MCF 10A (cell line): ENCODE data around the gene MDFIC. TPM values are rescaled to one million over a fixed set of nuclear protein-coding genes. Genes with fewer than 3 reads are reported as not detected.

Experiments used
- BruUV-seq: library from RNA; stranded (reverse); fragments of 400-500 nt; replicated peaks from 2 replicates; lab custom pipeline; 2021; lab: Mats Ljungman, UMichigan
- CTCF ChIA-PET: fragments of 300-600 bp; sonication (Branson Sonifier 250); formaldehyde crosslinking; extraction: SDS; loops from one replicate; lab custom pipeline; 2021; ENCODE audit warnings: antibody characterized with exemption, inconsistent platforms; lab: Yijun Ruan, JAX
- POLR2A ChIA-PET: fragments of 300-600, 350-650 bp; sonication (Branson Sonifier 250); formaldehyde crosslinking; extraction: SDS; loops from one replicate; lab custom pipeline; 2020; ENCODE audit warnings: antibody characterized with exemption, inconsistent platforms; lab: Yijun Ruan, JAX
- DNase-seq: peaks from one replicate; pipeline ENCODE4 v3.0.0-alpha.2; 2018; ENCODE audit not compliant: unreplicated experiment
- H3K27ac Mint-ChIP-seq: one replicate; pipeline ENCODE4 v1.8.0; 2022; ENCODE audit warnings: mild to moderate bottlenecking, low read depth, mixed read lengths; ENCODE audit not compliant: unreplicated experiment
- H3K27me3 Mint-ChIP-seq: one replicate; pipeline ENCODE4 v1.8.0; 2022; ENCODE audit warnings: mixed read lengths; ENCODE audit not compliant: insufficient read depth, unreplicated experiment
- H3K36me3 Mint-ChIP-seq: one replicate; pipeline ENCODE4 v1.8.0; 2022; ENCODE audit warnings: mild to moderate bottlenecking, moderate library complexity, mixed read lengths; ENCODE audit not compliant: insufficient read depth, unreplicated experiment
- H3K4me1 Mint-ChIP-seq: one replicate; pipeline ENCODE4 v1.8.0; 2022; ENCODE audit warnings: mixed read lengths; ENCODE audit not compliant: insufficient read depth, unreplicated experiment
- H3K4me3 Mint-ChIP-seq: one replicate; pipeline ENCODE4 v1.8.0; 2022; ENCODE audit warnings: mild to moderate bottlenecking, moderate library complexity, mixed read lengths; ENCODE audit not compliant: unreplicated experiment
- H3K9me3 Mint-ChIP-seq: one replicate; pipeline ENCODE4 v1.8.0; 2022; ENCODE audit warnings: mixed read lengths; ENCODE audit not compliant: unreplicated experiment
- CTCF ChIP-seq: fragments of 200-600 bp; IDR thresholded peaks from one replicate; pipeline ENCODE4 v1.8.0; 2022; ENCODE audit warnings: antibody characterized with exemption, mild to moderate bottlenecking; ENCODE audit not compliant: unreplicated experiment
- intact Hi-C: fragments of 100-400 bp; cut with micrococcal nuclease; formaldehyde crosslinking; loops from 2 replicates; pipeline ENCODE4 v1.14.1; 2022
- total RNA-seq: library from RNA; stranded (reverse); gene quantifications from 2 replicates; pipeline ENCODE4 v1.2.3, GENCODE V29; 2022

MDFIC gene
- total RNA-seq, 1 experiment from 2014 or later, result 7.8 TPM

DNA sequence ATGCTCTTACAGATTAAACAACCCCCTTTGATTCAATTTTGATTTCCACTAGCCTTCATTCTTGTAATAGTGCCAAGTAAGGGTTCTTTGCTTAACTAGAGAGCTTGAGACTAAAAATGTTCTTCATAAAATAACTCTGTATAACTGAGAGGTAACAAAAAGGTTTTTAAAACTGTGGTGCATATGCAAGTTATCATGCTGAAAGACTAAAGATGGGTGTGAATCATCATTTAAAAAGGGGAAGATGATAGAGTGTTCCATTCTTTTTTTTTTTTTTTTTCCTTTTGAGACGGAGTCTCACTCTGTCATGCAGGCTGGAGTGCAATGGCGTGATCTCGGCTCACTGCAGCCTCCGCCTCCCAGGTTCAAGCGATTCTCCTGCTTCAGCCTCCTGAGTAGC lies 11.1 kb downstream of the MDFIC start:
- Mint-ChIP-seq H3K27ac (no peak overlapping the region), H3K4me1 (peaks cover 11% of the 10 kb centered on the region), H3K4me3 (no peak overlapping the region), H3K36me3 (no peaks in the 10 kb centered on the region), H3K27me3 (no peaks in the 10 kb centered on the region), H3K9me3 (no peaks in the 10 kb centered on the region)
- DNase-seq, result no peak
- no TSS peak for BruUV-seq
- CTCF ChIA-PET, result no interaction called here
- no peak for TF ChIP-seq CTCF
- POLR2A ChIA-PET, result interaction anchor here (0.6 to 2.3 kb wide), 2 partner anchors 9 to 309 kb away, joined by 3 to 9 read pairs; no protein-coding TSS in a partner anchor
- intact Hi-C loops, result no loop called here

DNA sequence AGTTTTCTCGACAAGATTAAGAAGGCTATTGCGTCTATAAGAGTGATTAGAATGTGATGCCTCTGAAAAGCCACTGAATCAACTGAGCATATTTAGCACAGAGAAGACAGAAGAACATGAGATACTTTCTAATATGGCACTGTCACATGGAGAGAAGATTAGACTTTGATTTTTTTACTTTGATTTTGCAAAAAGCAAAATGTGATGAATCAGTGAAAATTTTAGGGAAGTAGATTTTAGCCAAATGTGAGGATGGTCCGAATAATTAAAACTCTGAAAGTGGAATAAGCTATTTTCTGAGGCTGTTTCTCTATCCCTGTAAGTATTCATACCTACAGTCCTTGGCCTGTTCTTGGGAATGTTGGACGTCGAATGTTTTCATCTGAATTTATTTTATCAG lies 11.8 kb downstream of the MDFIC start:
- Mint-ChIP-seq H3K36me3 (no peaks in the 10 kb centered on the region), H3K4me3 (no peak overlapping the region), H3K27ac (no peak overlapping the region), H3K27me3 (no peaks in the 10 kb centered on the region), H3K4me1 (peaks cover 11% of the 10 kb centered on the region), H3K9me3 (no peaks in the 10 kb centered on the region)
- no peak for DNase-seq
- intact Hi-C loops, result no loop called here
- CTCF ChIA-PET, result interaction anchor here (0.6 to 0.7 kb wide), 3 partner anchors 195 to 906 kb away, joined by 3 read pairs; no protein-coding TSS in a partner anchor
- no peak for TF ChIP-seq CTCF
- POLR2A ChIA-PET, result interaction anchor here (2.3 kb wide), 1 partner anchor 10 kb away, joined by 9 read pairs; no protein-coding TSS in a partner anchor
- no TSS peak for BruUV-seq

DNA sequence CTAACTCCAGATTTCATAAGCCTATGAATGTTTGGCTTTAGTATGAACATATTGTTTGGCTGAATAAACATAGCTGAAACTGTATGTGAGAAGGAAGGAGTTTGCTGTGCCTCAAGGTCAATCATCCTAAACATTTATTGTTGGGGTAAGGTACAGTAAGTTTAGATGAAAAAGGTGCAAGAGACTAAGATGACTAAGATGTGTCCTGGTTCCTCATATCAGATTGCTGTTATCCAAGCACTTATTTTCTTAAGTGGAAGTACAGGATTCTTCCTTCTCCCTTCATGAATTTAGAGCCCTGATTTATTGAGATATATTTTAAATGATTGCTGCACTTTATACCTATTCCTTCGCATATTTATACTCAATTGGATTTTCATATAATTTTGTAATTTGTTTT lies 12.2 kb downstream of the MDFIC start:
- H3K9me3 Mint-ChIP-seq, result no peaks in the 10 kb centered on the region
- H3K27ac Mint-ChIP-seq, result no peak overlapping the region
- no peak for DNase-seq
- POLR2A ChIA-PET, result interaction anchor here (0.7 to 2.3 kb wide), 3 partner anchors 10 to 1661 kb away, joined by 3 to 9 read pairs (median 3); no protein-coding TSS in a partner anchor
- no TSS peak for BruUV-seq
- no peak for TF ChIP-seq CTCF
- H3K4me3 Mint-ChIP-seq, result no peak overlapping the region
- CTCF ChIA-PET, result interaction anchor here (0.7 kb wide), 2 partner anchors 507 to 906 kb away, joined by 3 read pairs; no protein-coding TSS in a partner anchor
- no peaks in the 10 kb centered on the region for H3K27me3 Mint-ChIP-seq
- H3K4me1 Mint-ChIP-seq, result peaks cover 11% of the 10 kb centered on the region
- H3K36me3 Mint-ChIP-seq, result no peaks in the 10 kb centered on the region
- intact Hi-C loops, result no loop called here

DNA sequence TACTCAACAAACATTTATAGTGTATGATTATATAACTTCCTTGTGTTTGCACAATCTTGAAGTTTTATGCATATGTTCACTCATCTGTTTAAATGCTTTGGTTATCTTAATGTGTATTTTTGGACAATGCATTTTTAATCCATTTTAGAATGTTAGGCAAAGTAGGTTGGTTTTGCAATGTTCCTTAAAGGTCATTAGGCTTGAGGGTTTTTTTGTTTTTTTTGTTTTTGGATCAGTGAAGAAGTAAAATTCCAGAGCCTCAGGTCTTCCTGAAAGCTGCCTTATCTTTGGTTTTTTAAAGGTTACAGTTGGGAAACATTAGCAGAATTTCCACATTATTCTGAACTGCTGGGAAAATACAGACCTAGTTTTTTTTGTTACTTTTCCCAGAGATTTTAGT lies 12.8 kb downstream of the MDFIC start:
- intact Hi-C loops, result no loop called here
- DNase-seq, result no peak
- CTCF ChIA-PET, result interaction anchor here (0.7 kb wide), 1 partner anchor 75 kb away, joined by 3 read pairs; no protein-coding TSS in a partner anchor
- Mint-ChIP-seq H3K36me3 (no peaks in the 10 kb centered on the region), H3K4me1 (peaks cover 11% of the 10 kb centered on the region), H3K27me3 (no peaks in the 10 kb centered on the region), H3K4me3 (no peak overlapping the region), H3K27ac (no peak overlapping the region), H3K9me3 (no peaks in the 10 kb centered on the region)
- BruUV-seq, result no TSS peak
- no peak for TF ChIP-seq CTCF
- POLR2A ChIA-PET, result interaction anchor here (0.7 to 0.9 kb wide), 2 partner anchors 24 to 1660 kb away, joined by 3 read pairs; no protein-coding TSS in a partner anchor
